ENCODE data around the gene TNRC18.

TNRC18 gene

GRCh38 chr7:5425507-5426225, 2.0 kb upstream of the TNRC18 start (continued):
- TF ChIP-seq REST (tag by site-specific recombination; IDR thresholded peaks at IDR 0.05) (no peak), KLF1 (tag by site-specific recombination; IDR thresholded peaks at IDR 0.05) (no peak), OSR2 (tag by site-specific recombination; IDR thresholded peaks at IDR 0.05) (peak; percentile 44; the same call in 1 of the 2 replicates), ZNF404 (tag by site-specific recombination; IDR thresholded peaks at IDR 0.05) (no peak), BCL11B (tag by site-specific recombination; IDR thresholded peaks at IDR 0.05; ENCODE audit: low read depth) (0 out of 2 replicates have a peak, but pooled peaks have one; percentile 10), PATZ1 (tag by site-specific recombination; IDR thresholded peaks at IDR 0.05) (peak; percentile 97), PRDM10 (tag by site-specific recombination; IDR thresholded peaks at IDR 0.05) (peak; percentile 93), ZNF558 (tag by site-specific recombination; IDR thresholded peaks at IDR 0.05) (peak; percentile 59; the same call in 1 of the 2 replicates), ZIC2 (tag by site-specific recombination; IDR thresholded peaks at IDR 0.05) (peak; percentile 11; the same call in 1 of the 2 replicates), GLIS2 (tag by site-specific recombination; IDR thresholded peaks at IDR 0.05) (peak; percentile 93), ZNF555 (tag by site-specific recombination; conservative IDR thresholded peaks at IDR 0.05) (no peak), CTCF (tag by site-specific recombination; IDR thresholded peaks at IDR 0.05) (peak; percentile 35; the same call in 1 of the 2 replicates), ZSCAN30 (tag by site-specific recombination; IDR thresholded peaks at IDR 0.05) (peak; percentile 47), ZNF24 (tag by site-specific recombination; IDR thresholded peaks at IDR 0.05) (peak; percentile 76; the same call in 1 of the 2 replicates), SP7 (tag by site-specific recombination; IDR thresholded peaks at IDR 0.05) (peak; percentile 46), ZBTB8A (tag by site-specific recombination; IDR thresholded peaks at IDR 0.05) (peak; percentile 98), ZNF501 (tag by site-specific recombination; IDR thresholded peaks at IDR 0.05) (peak; percentile 82), GLIS1 (tag by site-specific recombination; IDR thresholded peaks at IDR 0.05) (peak; percentile 44), ZNF600 (tag by site-specific recombination; IDR thresholded peaks at IDR 0.05) (0 out of 2 replicates have a peak, but pooled peaks have one; percentile 19), ZFHX2 (tag by site-specific recombination; conservative IDR thresholded peaks at IDR 0.05) (peak; percentile 90), ZNF114 (tag by site-specific recombination; IDR thresholded peaks at IDR 0.05) (no peak), IKZF3 (tag by site-specific recombination; IDR thresholded peaks at IDR 0.05) (peak; percentile 99), KLF17 (tag by site-specific recombination; IDR thresholded peaks at IDR 0.05) (peak; percentile 37), ZNF664 (tag by site-specific recombination; IDR thresholded peaks at IDR 0.05) (peak; percentile 94), WT1 (tag by site-specific recombination; IDR thresholded peaks at IDR 0.05) (peak; percentile 67), ZNF670 (tag by site-specific recombination; IDR thresholded peaks at IDR 0.05; ENCODE audit: low read depth) (no peak)

Data from HEK293 (cell line).